ENCODE data around the gene ADAMTSL3. TPM values are rescaled to one million over a fixed set of nuclear protein-coding genes. Genes with fewer than 3 reads are reported as not detected.

ADAMTSL3 gene
- total and polyA plus RNA-seq, 2 donors (not counting 1 experiment from before 2014, with no cell fraction given) = 0.01 TPM; not detected in 1

DNA sequence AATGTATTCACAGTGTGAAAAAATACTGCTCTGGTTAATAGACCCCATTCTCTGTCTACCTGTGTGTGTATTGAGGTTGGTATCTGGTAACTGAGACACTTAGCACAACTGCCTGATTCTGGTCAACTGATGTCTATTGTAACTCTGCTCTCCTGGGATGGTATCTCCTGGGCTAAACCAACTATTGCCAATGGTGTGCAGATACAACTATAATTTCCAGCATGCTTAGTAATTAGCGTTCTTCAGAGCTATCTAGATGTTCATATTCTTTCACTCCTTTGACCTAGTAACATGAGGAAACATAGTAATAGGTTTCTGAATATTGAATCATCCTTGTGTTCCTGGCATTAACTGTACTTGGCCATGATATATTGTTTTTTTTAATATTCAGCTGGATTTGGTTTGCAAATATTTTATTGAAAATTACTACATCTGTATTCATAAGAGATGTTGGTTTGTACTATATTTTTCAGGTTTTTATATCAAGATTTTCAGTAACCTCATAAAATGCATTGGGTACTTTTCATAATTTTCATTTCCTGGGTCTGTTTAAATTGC, 16.8 kb downstream of the ADAMTSL3 start:
- DNase-seq (no peak), ATAC-seq (ENCODE audit: low read depth) (no peak)
- no peaks in the 10 kb centered on the region for H3K4me1 ChIP-seq (ENCODE audit: control insufficient read depth in 2 of 2, insufficient read depth in 2 of 2, low read length in 2 of 2)
- no peaks in the 10 kb centered on the region for H3K4me1 Mint-ChIP-seq
- H3K9me3 Mint-ChIP-seq (ENCODE audit: insufficient read depth) = no peaks in the 10 kb centered on the region
- no peak overlapping the region for H3K9ac ChIP-seq (ENCODE audit: low read length)
- no peaks in the 10 kb centered on the region for H3K79me2 ChIP-seq (ENCODE audit: control insufficient read depth, insufficient read depth, low read length)
- peaks cover 0 to 2% (median 0%) of the 10 kb centered on the region in 3 donors for H3K9me3 ChIP-seq (ENCODE audit: control extremely low read depth in 1 of 3, control insufficient read depth in 2 of 3, insufficient read depth in 1 of 3, low read length in 2 of 3)
- no peak overlapping the region for H3K27ac ChIP-seq (ENCODE audit: low read length in 2 of 2)
- no peak overlapping the region for H2AFZ ChIP-seq (ENCODE audit: insufficient read depth, low read depth, low read length, poor library complexity, severe bottlenecking)
- ChIA-PET CTCF (no interaction called here), POLR2A (no interaction called here)
- H3K27me3 Mint-ChIP-seq = no peaks in the 10 kb centered on the region
- no peak overlapping the region for H3K4me2 ChIP-seq (replicated peaks; ENCODE audit: low read depth, low read length, poor library complexity, severe bottlenecking)
- intact Hi-C loops (cut with micrococcal nuclease) = no loop called here
- H3K4me3 ChIP-seq (ENCODE audit: control extremely low read depth in 1 of 5, extremely low read depth in 1 of 5, insufficient read depth in 1 of 5, low read depth in 2 of 5, low read length in 4 of 5) = no peak overlapping the region
- no peaks in the 10 kb centered on the region for H3K27me3 ChIP-seq (replicated peaks in 1 of 4; ENCODE audit: control extremely low read depth in 1 of 4, control insufficient read depth in 3 of 4, insufficient read depth in 4 of 4, low read length in 3 of 4)
- no peak for TF ChIP-seq EZH2 (IDR thresholded peaks at IDR 0.05; ENCODE audit: borderline replicate concordance, insufficient read depth, low read depth, low read length, poor library complexity, severe bottlenecking)
- TF ChIP-seq, protein P1, sequence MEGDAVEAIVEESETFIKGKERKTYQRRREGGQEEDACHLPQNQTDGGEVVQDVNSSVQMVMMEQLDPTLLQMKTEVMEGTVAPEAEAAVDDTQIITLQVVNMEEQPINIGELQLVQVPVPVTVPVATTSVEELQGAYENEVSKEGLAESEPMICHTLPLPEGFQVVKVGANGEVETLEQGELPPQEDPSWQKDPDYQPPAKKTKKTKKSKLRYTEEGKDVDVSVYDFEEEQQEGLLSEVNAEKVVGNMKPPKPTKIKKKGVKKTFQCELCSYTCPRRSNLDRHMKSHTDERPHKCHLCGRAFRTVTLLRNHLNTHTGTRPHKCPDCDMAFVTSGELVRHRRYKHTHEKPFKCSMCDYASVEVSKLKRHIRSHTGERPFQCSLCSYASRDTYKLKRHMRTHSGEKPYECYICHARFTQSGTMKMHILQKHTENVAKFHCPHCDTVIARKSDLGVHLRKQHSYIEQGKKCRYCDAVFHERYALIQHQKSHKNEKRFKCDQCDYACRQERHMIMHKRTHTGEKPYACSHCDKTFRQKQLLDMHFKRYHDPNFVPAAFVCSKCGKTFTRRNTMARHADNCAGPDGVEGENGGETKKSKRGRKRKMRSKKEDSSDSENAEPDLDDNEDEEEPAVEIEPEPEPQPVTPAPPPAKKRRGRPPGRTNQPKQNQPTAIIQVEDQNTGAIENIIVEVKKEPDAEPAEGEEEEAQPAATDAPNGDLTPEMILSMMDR (IDR thresholded peaks at IDR 0.05) = no peak
- H3K4me3 Mint-ChIP-seq = no peak overlapping the region
- H3K36me3 ChIP-seq (replicated peaks in 1 of 2; ENCODE audit: control extremely low read depth in 1 of 2, control insufficient read depth in 1 of 2, extremely low read depth in 1 of 2, insufficient read depth in 2 of 2, low read length in 1 of 2) = no peaks in the 10 kb centered on the region
- no CpG with 5 or more reads among the region's 1 CpG for WGBS (ENCODE audit: insufficient coverage)
- H3K27ac Mint-ChIP-seq = no peak overlapping the region
- no peaks in the 10 kb centered on the region for H4K20me1 ChIP-seq (ENCODE audit: control insufficient read depth, insufficient read depth, low read length, poor library complexity, severe bottlenecking)

DNA sequence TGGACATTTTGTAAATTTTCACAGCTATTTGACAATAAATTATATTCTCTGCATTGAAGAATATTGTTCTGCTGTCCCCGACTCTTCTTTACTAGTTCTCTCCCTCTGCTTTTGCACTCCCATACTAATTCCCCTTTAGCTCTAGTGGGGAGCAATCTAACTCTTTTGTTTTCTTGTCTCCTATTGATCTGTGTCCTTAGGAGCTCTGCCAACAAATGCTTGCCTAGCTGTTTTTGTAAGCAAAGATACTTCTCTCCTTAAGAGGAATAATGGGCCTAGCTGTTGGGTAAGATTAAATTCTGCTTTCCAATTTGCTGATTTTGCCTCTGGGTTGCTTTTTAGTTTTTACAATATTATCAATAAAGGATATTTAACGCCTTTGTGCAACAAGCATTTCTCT, 17.7 kb downstream of the ADAMTSL3 start:
- CTCF ChIA-PET = no interaction called here
- Histone ChIP-seq H3K79me2 (ENCODE audit: control insufficient read depth, insufficient read depth, low read length) (no peaks in the 10 kb centered on the region), H3K9me3 (ENCODE audit: control extremely low read depth in 1 of 3, control insufficient read depth in 2 of 3, insufficient read depth in 1 of 3, low read length in 2 of 3) (peaks cover 0 to 2% (median 0%) of the 10 kb centered on the region in 3 donors), H3K4me3 (ENCODE audit: control extremely low read depth in 1 of 5, extremely low read depth in 1 of 5, insufficient read depth in 1 of 5, low read depth in 2 of 5, low read length in 4 of 5) (no peak overlapping the region), H3K27me3 (replicated peaks in 1 of 4; ENCODE audit: control extremely low read depth in 1 of 4, control insufficient read depth in 3 of 4, insufficient read depth in 4 of 4, low read length in 3 of 4) (no peaks in the 10 kb centered on the region), H3K27ac (ENCODE audit: low read length in 2 of 2) (no peak overlapping the region), H3K36me3 (replicated peaks in 1 of 2; ENCODE audit: control extremely low read depth in 1 of 2, control insufficient read depth in 1 of 2, extremely low read depth in 1 of 2, insufficient read depth in 2 of 2, low read length in 1 of 2) (no peaks in the 10 kb centered on the region), H3K9ac (ENCODE audit: low read length) (no peak overlapping the region), H3K4me1 (ENCODE audit: control insufficient read depth in 2 of 2, insufficient read depth in 2 of 2, low read length in 2 of 2) (no peaks in the 10 kb centered on the region), H4K20me1 (ENCODE audit: control insufficient read depth, insufficient read depth, low read length, poor library complexity, severe bottlenecking) (no peaks in the 10 kb centered on the region), H2AFZ (ENCODE audit: insufficient read depth, low read depth, low read length, poor library complexity, severe bottlenecking) (no peak overlapping the region), H3K4me2 (replicated peaks; ENCODE audit: low read depth, low read length, poor library complexity, severe bottlenecking) (no peak overlapping the region)
- H3K27ac Mint-ChIP-seq = no peak overlapping the region
- intact Hi-C loops (cut with micrococcal nuclease) = no loop called here
- DNase-seq = no peak
- POLR2A ChIA-PET = no interaction called here
- H3K27me3 Mint-ChIP-seq = no peaks in the 10 kb centered on the region
- no peaks in the 10 kb centered on the region for H3K4me1 Mint-ChIP-seq
- no CpG with 5 or more reads among the region's 2 CpGs for WGBS (ENCODE audit: insufficient coverage)
- no peak overlapping the region for H3K4me3 Mint-ChIP-seq
- TF ChIP-seq, protein P1 (IDR thresholded peaks at IDR 0.05) = no peak
- no peak for TF ChIP-seq EZH2 (IDR thresholded peaks at IDR 0.05; ENCODE audit: borderline replicate concordance, insufficient read depth, low read depth, low read length, poor library complexity, severe bottlenecking)
- H3K9me3 Mint-ChIP-seq (ENCODE audit: insufficient read depth) = no peaks in the 10 kb centered on the region
- no peak for ATAC-seq (ENCODE audit: low read depth)
